NAMALWA (cell line): ENCODE measurements around the gene KIFC3.
"Not testable (repeated sequence)": the region's sequence is repeated elsewhere in the genome, so short reads cannot be mapped to it uniquely, and the experiment has no call there.

Experiments
- DNase-seq: peaks from one replicate; pipeline ENCODE4 v3.0.0-alpha.2; 2015; ENCODE audit warnings: low spot score

KIFC3 gene

GRCh38 chr16:57803134-57803990, 1.1 kb upstream of the KIFC3 start:
- DNase-seq, result no peak

- DNase-seq, result no peak
Measured at GRCh38 chr16:57801809-57802340, 416 bp downstream of the KIFC3 start.

- DNase-seq, result no peak
Measured at GRCh38 chr16:57801098-57801808, 1.0 kb downstream of the KIFC3 start.

GRCh38 chr16:57800200-57801097, 1.8 kb downstream of the KIFC3 start:
- no peak for DNase-seq

- DNase-seq, result no peak
Measured at GRCh38 chr16:57799600-57800199, 2.6 kb downstream of the KIFC3 start.

- DNase-seq, result no peak
Measured at GRCh38 chr16:57798953-57799599, 3.2 kb downstream of the KIFC3 start.

- no peak for DNase-seq
Measured at GRCh38 chr16:57798267-57798810, 4.0 kb downstream of the KIFC3 start.

- no peak for DNase-seq
Measured at GRCh38 chr16:57797526-57798266, 4.6 kb downstream of the KIFC3 start.

GRCh38 chr16:57797216-57797525, 5.1 kb downstream of the KIFC3 start:
- DNase-seq, result no peak

GRCh38 chr16:57796014-57796413, 6.3 kb downstream of the KIFC3 start:
- not testable (repeated sequence) for DNase-seq

- peak; percentile 70 for DNase-seq
Measured at GRCh38 chr16:57795431-57795878, 6.8 kb downstream of the KIFC3 start.

GRCh38 chr16:57794849-57795430, 7.4 kb downstream of the KIFC3 start:
- DNase-seq, result no peak

- DNase-seq, result no peak
Measured at GRCh38 chr16:57791893-57792461, 10.3 kb downstream of the KIFC3 start.

GRCh38 chr16:57791195-57791892, 10.9 kb downstream of the KIFC3 start:
- DNase-seq, result no peak

GRCh38 chr16:57788951-57789350, 13.3 kb downstream of the KIFC3 start:
- DNase-seq, result no peak

- no peak for DNase-seq
Measured at GRCh38 chr16:57788252-57788841, 13.9 kb downstream of the KIFC3 start.

- no peak for DNase-seq
Measured at GRCh38 chr16:57787519-57787905, 14.8 kb downstream of the KIFC3 start.
